ENCODE measurements around the gene CRIP2.

Gene CRIP2

DNA sequence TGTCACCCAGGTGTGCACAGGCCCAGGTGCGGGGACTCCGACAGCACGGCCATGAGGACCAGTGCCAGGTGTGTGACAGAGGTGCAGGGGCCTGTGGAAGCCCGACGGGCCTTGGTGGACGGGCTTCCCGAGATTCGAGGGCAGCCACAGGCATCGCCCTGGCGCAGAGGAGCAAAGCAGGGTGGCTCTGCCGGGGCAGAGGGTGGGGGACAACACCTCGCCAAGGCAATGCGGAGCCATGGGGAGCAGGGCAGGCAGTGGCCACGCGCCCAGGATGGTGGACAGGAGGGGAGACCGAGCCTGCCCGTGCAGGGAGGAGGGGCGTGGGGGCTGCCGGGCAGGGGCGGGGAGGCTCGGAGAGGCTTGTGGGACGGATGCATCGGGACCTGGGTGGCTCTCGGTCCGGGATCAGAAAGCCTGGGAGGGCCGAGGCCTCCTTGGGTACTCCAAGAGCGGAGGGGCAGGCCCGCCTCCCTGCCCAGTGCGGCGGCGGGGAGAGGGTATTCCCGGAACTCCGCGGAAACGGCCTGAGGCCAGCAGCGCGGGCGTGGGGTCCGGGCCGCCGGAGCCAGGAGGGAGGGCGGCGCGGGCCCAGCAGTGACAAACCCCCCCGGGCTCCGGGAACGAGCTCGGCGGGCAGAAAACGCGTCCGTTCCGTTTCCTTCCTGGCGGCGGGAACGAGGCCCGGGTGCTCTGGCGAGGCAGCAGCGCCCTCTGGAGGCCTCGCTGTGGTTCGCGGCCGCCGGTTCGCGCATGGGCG, 53.4 kb downstream of the CRIP2 start:
- Histone ChIP-seq H3K18ac (ENCODE audit: low read length) (no peak overlapping the region), H3K9me3 (ENCODE audit: insufficient read depth, low read depth, low read length) (peaks cover 53% of the 10 kb centered on the region), H2BK120ac (ENCODE audit: insufficient read depth, low read length, poor library complexity) (no peak overlapping the region), H3K14ac (ENCODE audit: low read length) (no peak overlapping the region), H3K79me2 (ENCODE audit: control insufficient read depth, insufficient read depth, low read length, poor library complexity) (no peaks in the 10 kb centered on the region), H3K23ac (ENCODE audit: low read length) (no peak overlapping the region), H2AFZ (ENCODE audit: insufficient read depth, low read length, poor library complexity) (no peak overlapping the region), H2BK5ac (ENCODE audit: low read depth, low read length, poor library complexity) (no peak overlapping the region), H3K4me1 (ENCODE audit: control insufficient read depth in 1 of 2, insufficient read depth in 2 of 2, low read length in 2 of 2) (no peaks in the 10 kb centered on the region), H3K27ac (ENCODE audit: low read depth, low read length) (no peak overlapping the region), H2BK12ac (ENCODE audit: low read length) (no peak overlapping the region), H4K91ac (ENCODE audit: low read depth, low read length) (no peak overlapping the region), H3K4me2 (ENCODE audit: low read length) (peak overlapping the region; percentile 59), H3K4ac (ENCODE audit: low read depth, low read length) (no peak overlapping the region), H3K79me1 (ENCODE audit: low read length) (no peaks in the 10 kb centered on the region), H2AK5ac (ENCODE audit: low read length) (no peak overlapping the region), H4K8ac (ENCODE audit: low read depth, low read length) (peak overlapping the region; percentile 62), H3K9ac (ENCODE audit: low read length) (no peak overlapping the region), H3K27me3 (ENCODE audit: insufficient read depth, low read length) (peaks cover 21% of the 10 kb centered on the region), H4K12ac (ENCODE audit: low read depth, low read length) (no peak overlapping the region), H3K36me3 (ENCODE audit: control insufficient read depth in 1 of 2, insufficient read depth in 2 of 2, low read length in 2 of 2) (no peaks in the 10 kb centered on the region), H3K4me3 (ENCODE audit: low read depth, low read length) (no peak overlapping the region)
- no CpG with 5 or more reads among the region's 67 CpGs for WGBS (ENCODE audit: extremely low coverage, insufficient coverage, insufficient read length)
- peak; percentile 57 to 84 for DNase-seq

DNA sequence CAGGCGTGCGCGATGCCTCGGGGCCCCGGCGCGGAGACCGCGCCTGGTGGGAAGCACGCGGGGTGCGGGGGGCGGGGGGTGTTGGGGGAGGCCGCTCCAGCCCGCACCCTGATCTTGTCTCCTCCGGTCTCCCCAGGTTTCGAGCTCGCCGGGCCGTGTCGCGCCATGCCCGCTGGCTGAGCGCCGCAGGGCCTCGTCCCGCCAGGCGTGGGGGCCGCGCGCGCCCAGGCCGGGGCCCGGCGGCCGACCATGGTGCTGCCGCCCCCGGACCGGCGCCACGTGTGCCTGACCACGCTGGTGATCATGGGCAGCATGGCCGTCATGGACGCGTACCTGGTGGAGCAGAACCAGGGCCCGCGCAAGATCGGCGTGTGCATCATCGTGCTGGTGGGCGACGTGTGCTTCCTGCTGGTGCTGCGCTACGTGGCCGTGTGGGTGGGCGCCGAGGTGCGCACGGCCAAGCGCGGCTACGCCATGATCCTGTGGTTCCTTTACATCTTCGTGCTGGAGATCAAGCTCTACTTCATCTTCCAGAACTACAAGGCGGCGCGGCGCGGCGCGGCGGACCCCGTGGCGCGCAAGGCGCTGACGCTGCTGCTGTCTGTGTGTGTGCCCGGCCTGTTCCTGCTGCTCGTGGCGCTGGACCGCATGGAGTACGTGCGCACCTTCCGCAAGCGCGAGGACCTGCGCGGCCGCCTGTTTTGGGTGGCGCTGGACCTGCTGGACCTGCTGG, 54.1 kb downstream of the CRIP2 start:
- no CpG with 5 or more reads among the region's 89 CpGs for WGBS (ENCODE audit: extremely low coverage, insufficient coverage, insufficient read length)
- Histone ChIP-seq H3K18ac (ENCODE audit: low read length) (no peak overlapping the region), H3K4me1 (ENCODE audit: control insufficient read depth in 1 of 2, insufficient read depth in 2 of 2, low read length in 2 of 2) (no peaks in the 10 kb centered on the region), H3K4ac (ENCODE audit: low read depth, low read length) (no peak overlapping the region), H3K27ac (ENCODE audit: low read depth, low read length) (no peak overlapping the region), H3K9me3 (ENCODE audit: insufficient read depth, low read depth, low read length) (peaks cover 60% of the 10 kb centered on the region), H2AFZ (ENCODE audit: insufficient read depth, low read length, poor library complexity) (peak overlapping the region; percentile 18), H2AK5ac (ENCODE audit: low read length) (no peak overlapping the region), H3K79me2 (ENCODE audit: control insufficient read depth, insufficient read depth, low read length, poor library complexity) (no peaks in the 10 kb centered on the region), H4K8ac (ENCODE audit: low read depth, low read length) (no peak overlapping the region), H2BK120ac (ENCODE audit: insufficient read depth, low read length, poor library complexity) (no peak overlapping the region), H3K4me3 (ENCODE audit: low read depth, low read length) (no peak overlapping the region), H2BK5ac (ENCODE audit: low read depth, low read length, poor library complexity) (no peak overlapping the region), H3K79me1 (ENCODE audit: low read length) (no peaks in the 10 kb centered on the region), H4K91ac (ENCODE audit: low read depth, low read length) (no peak overlapping the region), H3K27me3 (ENCODE audit: insufficient read depth, low read length) (peaks cover 21% of the 10 kb centered on the region), H4K12ac (ENCODE audit: low read depth, low read length) (no peak overlapping the region), H2BK12ac (ENCODE audit: low read length) (no peak overlapping the region), H3K9ac (ENCODE audit: low read length) (no peak overlapping the region), H3K36me3 (ENCODE audit: control insufficient read depth in 1 of 2, insufficient read depth in 2 of 2, low read length in 2 of 2) (no peaks in the 10 kb centered on the region), H3K23ac (ENCODE audit: low read length) (no peak overlapping the region), H3K4me2 (ENCODE audit: low read length) (no peak overlapping the region), H3K14ac (ENCODE audit: low read length) (no peak overlapping the region)
- peak in 1 of 2 donors; percentile 75 for DNase-seq

DNA sequence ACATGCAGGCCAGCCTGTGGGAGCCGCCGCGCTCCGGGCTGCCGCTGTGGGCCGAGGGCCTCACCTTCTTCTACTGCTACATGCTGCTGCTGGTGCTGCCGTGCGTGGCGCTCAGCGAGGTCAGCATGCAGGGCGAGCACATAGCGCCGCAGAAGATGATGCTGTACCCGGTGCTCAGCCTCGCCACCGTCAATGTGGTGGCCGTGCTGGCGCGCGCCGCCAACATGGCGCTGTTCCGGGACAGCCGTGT, 54.6 kb downstream of the CRIP2 start:
- H3K4me3 ChIP-seq (ENCODE audit: low read depth, low read length): no peak overlapping the region
- no peak overlapping the region for H2BK120ac ChIP-seq (ENCODE audit: insufficient read depth, low read length, poor library complexity)
- no peak overlapping the region for H3K14ac ChIP-seq (ENCODE audit: low read length)
- H4K12ac ChIP-seq (ENCODE audit: low read depth, low read length): no peak overlapping the region
- no peak overlapping the region for H4K91ac ChIP-seq (ENCODE audit: low read depth, low read length)
- no peak overlapping the region for H2BK5ac ChIP-seq (ENCODE audit: low read depth, low read length, poor library complexity)
- H3K9ac ChIP-seq (ENCODE audit: low read length): no peak overlapping the region
- H3K9me3 ChIP-seq (ENCODE audit: insufficient read depth, low read depth, low read length): peaks cover 63% of the 10 kb centered on the region
- no peak overlapping the region for H2AFZ ChIP-seq (ENCODE audit: insufficient read depth, low read length, poor library complexity)
- H3K23ac ChIP-seq (ENCODE audit: low read length): no peak overlapping the region
- peak in 1 of 2 donors; percentile 50 for DNase-seq
- H3K27me3 ChIP-seq (ENCODE audit: insufficient read depth, low read length): peaks cover 21% of the 10 kb centered on the region
- H3K79me1 ChIP-seq (ENCODE audit: low read length): no peaks in the 10 kb centered on the region
- H3K4me1 ChIP-seq (ENCODE audit: control insufficient read depth in 1 of 2, insufficient read depth in 2 of 2, low read length in 2 of 2): no peaks in the 10 kb centered on the region
- no peaks in the 10 kb centered on the region for H3K79me2 ChIP-seq (ENCODE audit: control insufficient read depth, insufficient read depth, low read length, poor library complexity)
- no peak overlapping the region for H3K27ac ChIP-seq (ENCODE audit: low read depth, low read length)
- H3K4ac ChIP-seq (ENCODE audit: low read depth, low read length): no peak overlapping the region
- H3K4me2 ChIP-seq (ENCODE audit: low read length): no peak overlapping the region
- no CpG with 5 or more reads among the region's 24 CpGs for WGBS (ENCODE audit: extremely low coverage, insufficient coverage, insufficient read length)
- no peak overlapping the region for H2BK12ac ChIP-seq (ENCODE audit: low read length)
- no peak overlapping the region for H2AK5ac ChIP-seq (ENCODE audit: low read length)
- no peak overlapping the region for H3K18ac ChIP-seq (ENCODE audit: low read length)
- no peak overlapping the region for H4K8ac ChIP-seq (ENCODE audit: low read depth, low read length)
- no peaks in the 10 kb centered on the region for H3K36me3 ChIP-seq (ENCODE audit: control insufficient read depth in 1 of 2, insufficient read depth in 2 of 2, low read length in 2 of 2)
